DLD1 (cell line): ENCODE results near the gene ADCYAP1.

Source experiments
- in situ Hi-C: cut with HindIII; loops from 2 replicates; pipeline ENCODE4 v1.10.0; 2017; ENCODE audit warnings: low sequenced_read_pairs

Gene ADCYAP1

DNA sequence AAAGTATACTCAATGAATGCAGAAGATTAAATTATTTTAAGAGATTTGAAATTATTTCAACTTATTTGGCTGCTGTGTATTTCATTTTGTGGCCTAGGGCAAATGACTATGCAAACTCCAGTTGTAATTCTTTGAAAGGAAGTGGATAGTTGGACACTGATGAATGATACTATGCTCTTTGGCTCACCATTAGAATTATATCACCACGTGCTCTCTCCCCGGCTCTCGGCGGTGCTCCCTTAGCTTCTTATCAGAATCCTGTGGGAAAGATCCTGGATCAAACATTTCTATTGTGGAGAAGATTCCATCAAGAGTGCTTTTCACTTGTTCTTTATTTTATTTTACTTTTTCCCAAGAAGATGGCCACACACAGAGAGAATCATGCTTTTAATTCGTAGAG, 55.2 kb downstream of the ADCYAP1 start:
- in situ Hi-C loops = no loop called here
